HepG2 (cell line): Measurements from ENCODE around the gene CDO1. TPM values are rescaled to one million over a fixed set of nuclear protein-coding genes. Genes with fewer than 3 reads are reported as not detected.

Source experiments
- ATAC-seq: fragments of 200-7000 bp; cut with Tn5 transposase; 3 replicates; pipeline ENCODE4 v1.9.1; 2020; ENCODE audit warnings: mild to moderate bottlenecking, moderate library complexity
- BruUV-seq: library from RNA; stranded (reverse); fragments of 400-500 nt; replicated peaks from 2 replicates; lab custom pipeline; 2021; lab: Mats Ljungman, UMichigan
- CTCF ChIA-PET: fragments of 300-600 bp; formaldehyde crosslinking; extraction: SDS; loops from one replicate; lab custom pipeline; 2021; ENCODE audit warnings: low total read pairs, inconsistent platforms, low intra/inter-chr PET ratio; lab: Yijun Ruan, JAX
- POLR2A ChIA-PET: fragments of 350-600 bp; sonication (Branson Sonifier 250); formaldehyde crosslinking; loops from one replicate; lab custom pipeline; 2020; ENCODE audit warnings: antibody characterized with exemption, inconsistent platforms; lab: Yijun Ruan, JAX
- DNase-seq: peaks from one replicate; pipeline ENCODE4 v3.0.0-alpha.2; 2015; ENCODE audit warnings: low spot score
- FAIRE-seq: peaks from 3 replicates; lab custom pipeline; 2011; peaks lifted over from hg19 to GRCh38; lab: Jason Lieb, UNC
- H2AFZ ChIP-seq: one replicate; pipeline ENCODE4 v1.6.1; 2011; ENCODE audit warnings: low read length, inconsistent platforms
- H3K27ac ChIP-seq: fragments of 300-600 bp; 3 replicates; pipeline ENCODE4 v1.8.0; 2011; ENCODE audit warnings: mixed run types, mild to moderate bottlenecking, mixed read lengths, low read length, inconsistent platforms; ENCODE audit not compliant: insufficient read depth; ENCODE audit errors: extremely low read length
- H3K27me3 ChIP-seq, 2 experiments: fragments of 200-600 bp in 1 of 2; 2 replicates in 1 of 2; 3 replicates in 1 of 2; pipeline versions ENCODE4 v1.6.0 to v1.8.0; 2011; ENCODE audit warnings: low read length in 2 of 2, mild to moderate bottlenecking in 2 of 2, moderate library complexity in 2 of 2, inconsistent platforms in 1 of 2; ENCODE audit not compliant: insufficient read depth in 2 of 2, control insufficient read depth in 1 of 2
- H3K36me3 ChIP-seq, 2 experiments: fragments of 200-600 bp in 1 of 2; replicated peaks in 1 of 2; 2 replicates in 1 of 2; 3 replicates in 1 of 2; pipeline versions ENCODE4 v1.5.1 to v1.8.0; 2011; ENCODE audit warnings: low read length in 2 of 2, inconsistent platforms in 1 of 2; ENCODE audit not compliant: insufficient read depth in 2 of 2, control insufficient read depth in 1 of 2
- H3K4me1 ChIP-seq: 2 replicates; pipeline ENCODE4 v1.5.1; 2012; ENCODE audit warnings: low read length, inconsistent platforms; ENCODE audit not compliant: insufficient read depth
- H3K4me2 ChIP-seq: 2 replicates; pipeline ENCODE4 v1.6.0; 2011; ENCODE audit warnings: low read depth, low read length, inconsistent platforms
- H3K4me3 ChIP-seq, 3 experiments: fragments of 200-600 bp in 1 of 3; sonication (generic), shearing (Covaris generic) in 1 of 3; replicated peaks in 1 of 3; 2 replicates each; pipeline ENCODE4 v1.5.1; 2011 to 2016; ENCODE audit warnings: low read length in 3 of 3, inconsistent platforms in 2 of 3, low read depth in 2 of 3, mild to moderate bottlenecking in 2 of 3, control low read depth in 1 of 3, mixed read lengths in 1 of 3; ENCODE audit not compliant: insufficient read depth in 1 of 3
- H3K79me2 ChIP-seq: one replicate; pipeline ENCODE4 v1.6.1; 2011; ENCODE audit warnings: low read length, inconsistent platforms; ENCODE audit not compliant: insufficient read depth
- H3K9ac ChIP-seq: 2 replicates; pipeline ENCODE4 v1.6.0; 2011; ENCODE audit warnings: mild to moderate bottlenecking, low read depth, low read length, inconsistent platforms; ENCODE audit not compliant: insufficient read depth
- H3K9me3 ChIP-seq: 2 replicates; pipeline ENCODE4 v1.5.1; 2012; ENCODE audit warnings: mild to moderate bottlenecking, low read length
- H4K20me1 ChIP-seq: 2 replicates; pipeline ENCODE4 v1.6.0; 2011; ENCODE audit warnings: inconsistent platforms, mild to moderate bottlenecking, low read length, moderate library complexity; ENCODE audit not compliant: insufficient read depth
- BCLAF1 ChIP-seq: fragments of 450-650 bp; IDR thresholded peaks from 2 replicates; pipeline ENCODE4 v1.6.1; 2017; ENCODE audit warnings: mild to moderate bottlenecking
- HNRNPL ChIP-seq: fragments of 200-400 bp; formaldehyde crosslinking; IDR thresholded peaks from 2 replicates; pipeline ENCODE4 v1.6.1; 2017; ENCODE audit warnings: mild to moderate bottlenecking, low read depth, low read length
- MED8 ChIP-seq: sonication (generic); formaldehyde crosslinking; IDR thresholded peaks from 2 replicates; pipeline ENCODE4 v1.8.1; 2023; ENCODE audit warnings: mild to moderate bottlenecking, missing genetic modification reagents; ENCODE audit not compliant: insufficient replicate concordance
- PHF5A ChIP-seq: IDR thresholded peaks from one replicate; pipeline ENCODE4 v1.6.1; 2018; ENCODE audit warnings: low read depth, missing genetic modification reagents; ENCODE audit not compliant: unreplicated experiment
- SSRP1 ChIP-seq: IDR thresholded peaks from 2 replicates; pipeline ENCODE4 v1.6.1; 2016; ENCODE audit warnings: control low read depth
- TFE3 ChIP-seq: IDR thresholded peaks from 2 replicates; pipeline ENCODE4 v1.6.1; 2016
- U2AF2 ChIP-seq: fragments of 200-400 bp; formaldehyde crosslinking; IDR thresholded peaks from 2 replicates; pipeline ENCODE4 v1.6.1; 2017; ENCODE audit warnings: low read depth, mild to moderate bottlenecking, low read length
- ZMAT5 ChIP-seq: sonication (generic); formaldehyde crosslinking; IDR thresholded peaks from 2 replicates; pipeline ENCODE4 v1.5.0; 2020; ENCODE audit warnings: mild to moderate bottlenecking, low read depth, missing genetic modification reagents, borderline replicate concordance
- ZMYM4 ChIP-seq: sonication (generic); formaldehyde crosslinking; IDR thresholded peaks from 2 replicates; pipeline ENCODE4 v1.8.1; 2023; ENCODE audit warnings: mild to moderate bottlenecking, missing genetic modification reagents
- ZNF367 ChIP-seq: sonication (generic); formaldehyde crosslinking; IDR thresholded peaks from 2 replicates; pipeline ENCODE4 v1.4.0; 2020; ENCODE audit warnings: missing genetic modification reagents, borderline replicate concordance
- ZNF598 ChIP-seq: sonication (generic); formaldehyde crosslinking; IDR thresholded peaks from 2 replicates; pipeline ENCODE4 v1.5.1; 2020; ENCODE audit warnings: mild to moderate bottlenecking, missing genetic modification reagents, borderline replicate concordance
- WGBS: methylation state at CpG from one replicate; pipeline ENCODE4 v1.1.6; 2017; ENCODE audit warnings: low lambda C conversion rate; 5-methylcytosine and 5-hydroxymethylcytosine counted together
- in situ Hi-C: cut with HindIII; loops from 2 replicates; pipeline ENCODE4 v1.10.0; 2017; ENCODE audit warnings: low pct_unique_long_range_greater_than_20kb; ENCODE audit not compliant: extremely low pct_ligation_motif_present
- intact Hi-C: fragments of 100-400 bp; cut with micrococcal nuclease; formaldehyde crosslinking; loops from one replicate; pipeline ENCODE4 v1.10.0; 2022; ENCODE audit not compliant: unreplicated experiment
- polyA plus RNA-seq, 8 experiments: library from polyadenylated mRNA; depleted of rRNA in 3 of 8; stranded (reverse) in 7 of 8; unstranded in 1 of 8; fragments of >200 nt; fragmentation: Illumina TruSeq in 4 of 8; extraction: Trizol in 4 of 8; gene quantifications; 2 replicates each; pipeline versions ENCODE4 v1.2.1 to v1.2.3, GENCODE V29; 2011 to 2016; ENCODE audit warnings: low read depth in 4 of 8, missing spikeins in 1 of 8, mixed read lengths in 1 of 8; ENCODE audit not compliant: insufficient read depth in 1 of 8
- total RNA-seq, 5 experiments: library from RNA; depleted of rRNA; stranded (reverse); fragments of >200 nt; fragmentation: Illumina TruSeq; extraction: Trizol; gene quantifications; 2 replicates each; pipeline ENCODE4 v1.2.3, GENCODE V29; 2016; ENCODE audit warnings: low read depth in 1 of 5

The CDO1 gene
- total and polyA plus RNA-seq, 2 of the 13 experiments (the other 11 are each of a cell fraction or from before 2014, with no cell fraction given) = 3.2 to 4.4 TPM

- Histone ChIP-seq H3K27ac (no peak overlapping the region), H4K20me1 (no peaks in the 10 kb centered on the region), H3K4me2 (no peak overlapping the region), H3K79me2 (no peaks in the 10 kb centered on the region), H3K4me1 (no peaks in the 10 kb centered on the region), H3K36me3 (no peaks in the 10 kb centered on the region), H3K4me3 (no peak overlapping the region), H3K27me3 (no peaks in the 10 kb centered on the region), H3K9me3 (no peaks in the 10 kb centered on the region), H2AFZ (no peak overlapping the region), H3K9ac (no peak overlapping the region)
- BruUV-seq = no TSS peak
- ATAC-seq = no peak
- POLR2A ChIA-PET = no interaction called here
- no peak for FAIRE-seq
- DNase-seq = no peak
- 56% methylated on average over 3 of the region's 3 CpGs for WGBS
- CTCF ChIA-PET = no interaction called here
- intact Hi-C loops (no loop called here), in situ Hi-C loops (no loop called here)
- TF ChIP-seq ZMYM4 (CRISPR knock-in tag) = no peak
- TF ChIP-seq ZNF598 (CRISPR knock-in tag) = no peak
- TF ChIP-seq MED8 (CRISPR knock-in tag) = no peak
- no peak for TF ChIP-seq SSRP1 (CRISPR knock-in tag)
- TF ChIP-seq HNRNPL = no peak
- TF ChIP-seq BCLAF1 = no peak
- TF ChIP-seq ZNF367 (CRISPR knock-in tag) = no peak
- TF ChIP-seq TFE3 (CRISPR knock-in tag) = no peak
- no peak for TF ChIP-seq ZMAT5 (CRISPR knock-in tag)
- no peak for TF ChIP-seq U2AF2
- no peak for TF ChIP-seq PHF5A
Observed at GRCh38 chr5:115776989-115777388, 39.5 kb downstream of the CDO1 start.
